WTC11 (cell line): ENCODE measurements around the gene SLC37A1.

Source experiments
- ATF3 ChIP-seq: sonication (generic); formaldehyde crosslinking; conservative IDR thresholded peaks from 2 replicates; pipeline ENCODE4 v1.8.1; 2022; ENCODE audit warnings: mild to moderate bottlenecking, missing genetic modification reagents
- MLX ChIP-seq: sonication (generic); formaldehyde crosslinking; IDR thresholded peaks from 2 replicates; pipeline ENCODE4 v1.8.1; 2023; ENCODE audit warnings: mild to moderate bottlenecking, missing genetic modification reagents, moderate library complexity

- no peak for TF ChIP-seq ATF3 (CRISPR knock-in tag)
- TF ChIP-seq MLX (CRISPR knock-in tag): no peak
Observed at GRCh38 chr21:42475036-42475435, 38.6 kb upstream of the SLC37A1 start.
